ENCODE results near the gene SAPCD2.

SAPCD2 gene

GRCh38 chr9:137112564-137113384 is 42.4 kb upstream of the SAPCD2 start:
- H3K27me3 ChIP-seq (ENCODE audit: control insufficient read depth in 1 of 2, insufficient read depth in 2 of 2, low read length in 2 of 2): peaks cover 13 to 26% of the 10 kb centered on the region in 2 donors
- no peak overlapping the region for H3K4me3 ChIP-seq (ENCODE audit: low read depth in 1 of 2, low read length in 2 of 2)
- H3K4me1 ChIP-seq (ENCODE audit: control insufficient read depth in 1 of 2, insufficient read depth in 2 of 2, low read length in 2 of 2): peaks cover 0 to 7% of the 10 kb centered on the region in 2 donors
- no peak overlapping the region for H3K27ac ChIP-seq (ENCODE audit: low read depth, low read length)
- no peak overlapping the region for H3K9ac ChIP-seq (ENCODE audit: low read depth in 1 of 2, low read length in 2 of 2)
- no peaks in the 10 kb centered on the region for H3K9me3 ChIP-seq (ENCODE audit: control insufficient read depth in 1 of 2, low read length in 2 of 2)
- peaks cover 8 to 35% of the 10 kb centered on the region in 2 donors for H3K36me3 ChIP-seq (ENCODE audit: control insufficient read depth in 1 of 2, insufficient read depth in 2 of 2, low read length in 2 of 2)

GRCh38 chr9:137111788-137112563 is 41.6 kb upstream of the SAPCD2 start:
- H3K9me3 ChIP-seq (ENCODE audit: control insufficient read depth in 1 of 2, low read length in 2 of 2): no peaks in the 10 kb centered on the region
- no peak overlapping the region for H3K9ac ChIP-seq (ENCODE audit: low read depth in 1 of 2, low read length in 2 of 2)
- peaks cover 8 to 43% of the 10 kb centered on the region in 2 donors for H3K36me3 ChIP-seq (ENCODE audit: control insufficient read depth in 1 of 2, insufficient read depth in 2 of 2, low read length in 2 of 2)
- peaks cover 0 to 7% of the 10 kb centered on the region in 2 donors for H3K4me1 ChIP-seq (ENCODE audit: control insufficient read depth in 1 of 2, insufficient read depth in 2 of 2, low read length in 2 of 2)
- H3K4me3 ChIP-seq (ENCODE audit: low read depth in 1 of 2, low read length in 2 of 2): no peak overlapping the region
- no peak overlapping the region for H3K27ac ChIP-seq (ENCODE audit: low read depth, low read length)
- peaks cover 8 to 18% of the 10 kb centered on the region in 2 donors for H3K27me3 ChIP-seq (ENCODE audit: control insufficient read depth in 1 of 2, insufficient read depth in 2 of 2, low read length in 2 of 2)

GRCh38 chr9:137110911-137111787 is 40.8 kb upstream of the SAPCD2 start:
- H3K36me3 ChIP-seq (ENCODE audit: control insufficient read depth in 1 of 2, insufficient read depth in 2 of 2, low read length in 2 of 2): peaks cover 8 to 51% of the 10 kb centered on the region in 2 donors

GRCh38 chr9:137110147-137110910 is 40.0 kb upstream of the SAPCD2 start:
- Histone ChIP-seq H3K4me3 (ENCODE audit: low read depth in 1 of 2, low read length in 2 of 2) (no peak overlapping the region), H3K4me1 (ENCODE audit: control insufficient read depth in 1 of 2, insufficient read depth in 2 of 2, low read length in 2 of 2) (peaks cover 0 to 6% of the 10 kb centered on the region in 2 donors), H3K36me3 (ENCODE audit: control insufficient read depth in 1 of 2, insufficient read depth in 2 of 2, low read length in 2 of 2) (peaks cover 8 to 59% of the 10 kb centered on the region in 2 donors)

More at GRCh38 chr9:137110911-137111787, 40.8 kb upstream of the SAPCD2 start:
- H3K4me1 ChIP-seq (ENCODE audit: control insufficient read depth in 1 of 2, insufficient read depth in 2 of 2, low read length in 2 of 2): peaks cover 0 to 7% of the 10 kb centered on the region in 2 donors
- H3K9ac ChIP-seq (ENCODE audit: low read depth in 1 of 2, low read length in 2 of 2): no peak overlapping the region
- no peaks in the 10 kb centered on the region for H3K9me3 ChIP-seq (ENCODE audit: control insufficient read depth in 1 of 2, low read length in 2 of 2)
- H3K27me3 ChIP-seq (ENCODE audit: control insufficient read depth in 1 of 2, insufficient read depth in 2 of 2, low read length in 2 of 2): peaks cover 7 to 13% of the 10 kb centered on the region in 2 donors
- no peak overlapping the region for H3K4me3 ChIP-seq (ENCODE audit: low read depth in 1 of 2, low read length in 2 of 2)
- H3K27ac ChIP-seq (ENCODE audit: low read depth, low read length): no peak overlapping the region

GRCh38 chr9:137109250-137110146 is 39.1 kb upstream of the SAPCD2 start:
- Histone ChIP-seq H3K4me3 (ENCODE audit: low read depth in 1 of 2, low read length in 2 of 2) (no peak overlapping the region), H3K27me3 (ENCODE audit: control insufficient read depth in 1 of 2, insufficient read depth in 2 of 2, low read length in 2 of 2) (no peaks in the 10 kb centered on the region), H3K9me3 (ENCODE audit: control insufficient read depth in 1 of 2, low read length in 2 of 2) (no peaks in the 10 kb centered on the region), H3K4me1 (ENCODE audit: control insufficient read depth in 1 of 2, insufficient read depth in 2 of 2, low read length in 2 of 2) (no peaks in the 10 kb centered on the region), H3K27ac (ENCODE audit: low read depth, low read length) (no peak overlapping the region), H3K9ac (ENCODE audit: low read depth in 1 of 2, low read length in 2 of 2) (no peak overlapping the region), H3K36me3 (ENCODE audit: control insufficient read depth in 1 of 2, insufficient read depth in 2 of 2, low read length in 2 of 2) (peaks cover 8 to 64% of the 10 kb centered on the region in 2 donors)

More at GRCh38 chr9:137110147-137110910, 40.0 kb upstream of the SAPCD2 start:
- Histone ChIP-seq H3K9ac (ENCODE audit: low read depth in 1 of 2, low read length in 2 of 2) (no peak overlapping the region), H3K27me3 (ENCODE audit: control insufficient read depth in 1 of 2, insufficient read depth in 2 of 2, low read length in 2 of 2) (peaks cover 0 to 4% of the 10 kb centered on the region in 2 donors), H3K27ac (ENCODE audit: low read depth, low read length) (no peak overlapping the region), H3K9me3 (ENCODE audit: control insufficient read depth in 1 of 2, low read length in 2 of 2) (no peaks in the 10 kb centered on the region)

GRCh38 chr9:137108608-137109249 is 38.4 kb upstream of the SAPCD2 start:
- Histone ChIP-seq H3K27ac (ENCODE audit: low read depth, low read length) (no peak overlapping the region), H3K27me3 (ENCODE audit: control insufficient read depth in 1 of 2, insufficient read depth in 2 of 2, low read length in 2 of 2) (no peaks in the 10 kb centered on the region), H3K9ac (ENCODE audit: low read depth in 1 of 2, low read length in 2 of 2) (no peak overlapping the region), H3K9me3 (ENCODE audit: control insufficient read depth in 1 of 2, low read length in 2 of 2) (no peaks in the 10 kb centered on the region), H3K4me3 (ENCODE audit: low read depth in 1 of 2, low read length in 2 of 2) (no peak overlapping the region), H3K4me1 (ENCODE audit: control insufficient read depth in 1 of 2, insufficient read depth in 2 of 2, low read length in 2 of 2) (no peaks in the 10 kb centered on the region), H3K36me3 (ENCODE audit: control insufficient read depth in 1 of 2, insufficient read depth in 2 of 2, low read length in 2 of 2) (peaks cover 10 to 70% of the 10 kb centered on the region in 2 donors)

GRCh38 chr9:137107982-137108381 is 37.6 kb upstream of the SAPCD2 start:
- peaks cover 17 to 76% of the 10 kb centered on the region in 2 donors for H3K36me3 ChIP-seq (ENCODE audit: control insufficient read depth in 1 of 2, insufficient read depth in 2 of 2, low read length in 2 of 2)
- peaks cover under 1 to 4% of the 10 kb centered on the region in 2 donors for H3K9me3 ChIP-seq (ENCODE audit: control insufficient read depth in 1 of 2, low read length in 2 of 2)
- H3K27me3 ChIP-seq (ENCODE audit: control insufficient read depth in 1 of 2, insufficient read depth in 2 of 2, low read length in 2 of 2): no peaks in the 10 kb centered on the region
- no peak overlapping the region for H3K9ac ChIP-seq (ENCODE audit: low read depth in 1 of 2, low read length in 2 of 2)
- H3K27ac ChIP-seq (ENCODE audit: low read depth, low read length): no peak overlapping the region
- no peaks in the 10 kb centered on the region for H3K4me1 ChIP-seq (ENCODE audit: control insufficient read depth in 1 of 2, insufficient read depth in 2 of 2, low read length in 2 of 2)
- no peak overlapping the region for H3K4me3 ChIP-seq (ENCODE audit: low read depth in 1 of 2, low read length in 2 of 2)

- Histone ChIP-seq H3K9ac (ENCODE audit: low read depth in 1 of 2, low read length in 2 of 2) (no peak overlapping the region), H3K36me3 (ENCODE audit: control insufficient read depth in 1 of 2, insufficient read depth in 2 of 2, low read length in 2 of 2) (peaks cover 23 to 78% of the 10 kb centered on the region in 2 donors), H3K4me1 (ENCODE audit: control insufficient read depth in 1 of 2, insufficient read depth in 2 of 2, low read length in 2 of 2) (no peaks in the 10 kb centered on the region), H3K4me3 (ENCODE audit: low read depth in 1 of 2, low read length in 2 of 2) (no peak overlapping the region), H3K27me3 (ENCODE audit: control insufficient read depth in 1 of 2, insufficient read depth in 2 of 2, low read length in 2 of 2) (no peaks in the 10 kb centered on the region), H3K27ac (ENCODE audit: low read depth, low read length) (no peak overlapping the region), H3K9me3 (ENCODE audit: control insufficient read depth in 1 of 2, low read length in 2 of 2) (peaks cover 4 to 6% of the 10 kb centered on the region in 2 donors)
Measured at GRCh38 chr9:137107312-137107921, 37.1 kb upstream of the SAPCD2 start.

Measured in duodenal mucosa (tissue), 2 donors.